Epithelial cell of esophagus (primary cell): ENCODE measurements around the gene PNMA8B.

Experiments
- DNase-seq: peaks from one replicate; pipeline ENCODE4 v3.0.0; 2010; ENCODE audit warnings: low read depth
- H3K4me3 ChIP-seq: 2 replicates; pipeline ENCODE4 v1.5.1; 2011; ENCODE audit warnings: mild to moderate bottlenecking, low read length, control low read depth
- CTCF ChIP-seq: IDR thresholded peaks from 2 replicates; pipeline ENCODE4 v1.5.1; 2011; ENCODE audit warnings: low read depth, mild to moderate bottlenecking, low read length, control low read depth, inconsistent platforms; ENCODE audit not compliant: insufficient read depth; ENCODE audit errors: missing control alignments

PNMA8B gene

GRCh38 chr19:46463516-46463915, 32.2 kb downstream of the PNMA8B start:
- no peak overlapping the region for H3K4me3 ChIP-seq
- DNase-seq, result no peak
- TF ChIP-seq CTCF, result no peak

DNA sequence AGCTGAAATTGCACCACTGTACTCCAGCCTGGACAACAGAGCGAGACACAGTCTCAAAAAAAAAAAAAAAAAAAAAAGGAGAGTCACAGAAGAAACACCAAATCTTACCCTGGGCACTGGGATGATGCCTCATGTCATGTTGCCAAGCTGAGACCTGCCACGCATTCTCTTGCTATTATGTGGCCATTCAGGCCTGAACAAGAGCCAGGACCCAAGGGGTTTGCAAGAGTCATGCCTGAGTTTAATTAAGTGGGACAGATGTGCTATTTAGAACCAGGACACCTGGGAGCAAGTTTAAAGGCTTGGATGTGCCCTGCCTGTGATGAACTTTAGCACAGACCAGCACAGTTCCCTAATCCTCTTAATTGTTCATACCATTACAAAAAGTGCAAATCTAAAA, 34.1 kb downstream of the PNMA8B start:
- DNase-seq, result peak; percentile 99
- no peak overlapping the region for H3K4me3 ChIP-seq
- no peak for TF ChIP-seq CTCF

GRCh38 chr19:46460981-46461380, 34.7 kb downstream of the PNMA8B start:
- no peak for TF ChIP-seq CTCF
- H3K4me3 ChIP-seq, result no peak overlapping the region
- DNase-seq, result peak; percentile 92

- H3K4me3 ChIP-seq, result no peak overlapping the region
- no peak for DNase-seq
- no peak for TF ChIP-seq CTCF
Measured at GRCh38 chr19:46460055-46460454, 35.6 kb downstream of the PNMA8B start.

DNA sequence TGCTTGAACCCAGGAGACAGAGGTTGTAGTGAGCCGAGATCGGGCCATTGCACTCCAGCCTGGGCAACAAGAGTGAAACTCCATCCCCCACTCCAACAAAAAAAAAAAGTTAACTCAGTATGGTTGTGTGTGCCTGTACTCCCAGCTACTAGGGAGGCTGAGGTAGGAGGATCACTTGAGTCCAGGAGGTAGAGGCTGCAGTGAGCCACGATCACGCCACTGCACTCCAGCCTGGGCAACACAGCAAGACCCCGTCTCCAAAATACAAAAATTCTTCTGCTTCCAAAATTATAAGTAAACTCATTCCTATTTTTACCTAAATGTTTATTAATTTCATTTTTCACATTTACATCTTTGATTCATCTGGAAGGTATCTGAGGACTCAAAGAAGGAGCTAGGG, 38.7 kb downstream of the PNMA8B start:
- no peak overlapping the region for H3K4me3 ChIP-seq
- DNase-seq, result no peak

GRCh38 chr19:46454244-46454643, 41.4 kb downstream of the PNMA8B start:
- no peak for TF ChIP-seq CTCF
- no peak for DNase-seq
- H3K4me3 ChIP-seq, result no peak overlapping the region

More for the DNA sequence above, 38.7 kb downstream of the PNMA8B start:
- TF ChIP-seq CTCF, result no peak

DNA sequence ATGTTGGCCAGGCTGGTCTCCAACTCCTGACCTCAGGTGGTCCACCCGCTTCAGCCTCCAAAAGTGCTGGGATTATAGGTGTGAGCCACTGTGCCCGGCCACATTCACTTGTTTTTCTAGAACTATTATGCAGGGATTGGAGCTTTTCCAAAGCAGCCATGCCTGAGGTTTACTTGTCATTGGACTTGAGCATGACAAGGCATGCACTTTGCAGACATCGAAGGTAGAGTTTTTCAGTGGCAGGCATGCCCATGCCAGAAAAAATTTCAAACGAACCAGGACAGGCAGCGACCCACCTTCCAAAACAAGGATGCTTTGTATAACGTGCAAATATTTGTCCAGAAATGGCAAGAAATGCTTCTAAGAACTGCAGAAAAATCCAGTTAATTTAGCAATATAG, 42.0 kb downstream of the PNMA8B start:
- DNase-seq, result peak; percentile 94
- no peak for TF ChIP-seq CTCF
- no peak overlapping the region for H3K4me3 ChIP-seq
